Breast epithelium (tissue), 3 donors: Measurements from ENCODE around the gene GRAP.

ENCODE experiments used
- POLR2A ChIP-seq: fragments of 450-650 bp; IDR thresholded peaks from one replicate; pipeline ENCODE4 v1.6.1; 2016; ENCODE audit warnings: antibody characterized with exemption, mild to moderate bottlenecking, moderate library complexity
- TF ChIP-seq, protein P1 (sequence below), 3 donors: fragments of 450-650 bp; IDR thresholded peaks; one replicate each; pipeline ENCODE4 v1.5.1; 2016 to 2017; ENCODE audit warnings: antibody characterized with exemption in 3 of 3, mild to moderate bottlenecking in 3 of 3, moderate library complexity in 3 of 3

DNA sequence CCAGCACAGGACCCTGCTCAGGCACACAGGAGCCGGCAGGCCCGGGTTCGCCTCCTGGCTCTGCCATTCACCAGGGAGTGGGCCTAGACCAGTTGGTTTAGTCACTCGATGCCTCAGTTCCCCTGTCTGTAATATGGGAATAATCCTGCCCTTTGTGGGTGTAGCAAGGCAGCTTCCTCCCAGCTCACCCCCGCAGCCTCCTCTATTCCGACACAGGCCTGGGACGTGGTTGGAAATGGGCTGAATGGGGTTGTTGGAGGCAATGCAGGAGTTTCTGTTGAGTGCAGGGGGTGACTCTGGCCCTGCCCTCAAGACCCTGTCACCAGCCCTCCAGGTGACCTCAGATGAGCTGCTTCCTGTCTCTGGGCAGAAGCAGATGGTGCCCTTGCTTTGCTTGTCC is 75.0 kb downstream of the GRAP start:
- no peak for TF ChIP-seq POLR2A
- TF ChIP-seq, protein P1, sequence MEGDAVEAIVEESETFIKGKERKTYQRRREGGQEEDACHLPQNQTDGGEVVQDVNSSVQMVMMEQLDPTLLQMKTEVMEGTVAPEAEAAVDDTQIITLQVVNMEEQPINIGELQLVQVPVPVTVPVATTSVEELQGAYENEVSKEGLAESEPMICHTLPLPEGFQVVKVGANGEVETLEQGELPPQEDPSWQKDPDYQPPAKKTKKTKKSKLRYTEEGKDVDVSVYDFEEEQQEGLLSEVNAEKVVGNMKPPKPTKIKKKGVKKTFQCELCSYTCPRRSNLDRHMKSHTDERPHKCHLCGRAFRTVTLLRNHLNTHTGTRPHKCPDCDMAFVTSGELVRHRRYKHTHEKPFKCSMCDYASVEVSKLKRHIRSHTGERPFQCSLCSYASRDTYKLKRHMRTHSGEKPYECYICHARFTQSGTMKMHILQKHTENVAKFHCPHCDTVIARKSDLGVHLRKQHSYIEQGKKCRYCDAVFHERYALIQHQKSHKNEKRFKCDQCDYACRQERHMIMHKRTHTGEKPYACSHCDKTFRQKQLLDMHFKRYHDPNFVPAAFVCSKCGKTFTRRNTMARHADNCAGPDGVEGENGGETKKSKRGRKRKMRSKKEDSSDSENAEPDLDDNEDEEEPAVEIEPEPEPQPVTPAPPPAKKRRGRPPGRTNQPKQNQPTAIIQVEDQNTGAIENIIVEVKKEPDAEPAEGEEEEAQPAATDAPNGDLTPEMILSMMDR (IDR thresholded peaks at IDR 0.05), result no peak
